GM15510 (cell line): ENCODE data around the gene SPTBN5.

Experiments used
- POLR2A ChIP-seq: IDR thresholded peaks from 3 replicates; pipeline ENCODE4 v1.6.1; 2011; ENCODE audit warnings: borderline replicate concordance; ENCODE audit not compliant: insufficient read length; ENCODE audit errors: extremely low read depth

The SPTBN5 gene

DNA sequence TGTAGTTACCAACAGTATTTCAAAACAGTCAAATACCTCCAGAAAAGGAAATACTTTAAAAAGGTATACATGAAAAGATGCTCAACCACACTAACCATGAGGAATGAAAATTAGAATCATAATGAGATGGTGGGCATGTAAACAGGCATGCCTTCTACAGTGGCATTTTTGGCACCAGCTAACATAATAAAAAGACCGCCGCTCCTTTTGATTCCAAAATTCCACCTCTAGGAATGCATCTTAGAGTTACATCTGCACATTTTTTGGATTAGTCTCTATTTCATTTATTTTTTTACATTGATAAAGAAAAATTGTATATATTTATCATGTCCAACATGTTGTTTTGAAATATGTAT lies 37.0 kb upstream of the SPTBN5 start:
- TF ChIP-seq POLR2A: no peak

- TF ChIP-seq POLR2A: no peak
Observed at GRCh38 chr15:41930221-41930866, 36.5 kb upstream of the SPTBN5 start.

DNA sequence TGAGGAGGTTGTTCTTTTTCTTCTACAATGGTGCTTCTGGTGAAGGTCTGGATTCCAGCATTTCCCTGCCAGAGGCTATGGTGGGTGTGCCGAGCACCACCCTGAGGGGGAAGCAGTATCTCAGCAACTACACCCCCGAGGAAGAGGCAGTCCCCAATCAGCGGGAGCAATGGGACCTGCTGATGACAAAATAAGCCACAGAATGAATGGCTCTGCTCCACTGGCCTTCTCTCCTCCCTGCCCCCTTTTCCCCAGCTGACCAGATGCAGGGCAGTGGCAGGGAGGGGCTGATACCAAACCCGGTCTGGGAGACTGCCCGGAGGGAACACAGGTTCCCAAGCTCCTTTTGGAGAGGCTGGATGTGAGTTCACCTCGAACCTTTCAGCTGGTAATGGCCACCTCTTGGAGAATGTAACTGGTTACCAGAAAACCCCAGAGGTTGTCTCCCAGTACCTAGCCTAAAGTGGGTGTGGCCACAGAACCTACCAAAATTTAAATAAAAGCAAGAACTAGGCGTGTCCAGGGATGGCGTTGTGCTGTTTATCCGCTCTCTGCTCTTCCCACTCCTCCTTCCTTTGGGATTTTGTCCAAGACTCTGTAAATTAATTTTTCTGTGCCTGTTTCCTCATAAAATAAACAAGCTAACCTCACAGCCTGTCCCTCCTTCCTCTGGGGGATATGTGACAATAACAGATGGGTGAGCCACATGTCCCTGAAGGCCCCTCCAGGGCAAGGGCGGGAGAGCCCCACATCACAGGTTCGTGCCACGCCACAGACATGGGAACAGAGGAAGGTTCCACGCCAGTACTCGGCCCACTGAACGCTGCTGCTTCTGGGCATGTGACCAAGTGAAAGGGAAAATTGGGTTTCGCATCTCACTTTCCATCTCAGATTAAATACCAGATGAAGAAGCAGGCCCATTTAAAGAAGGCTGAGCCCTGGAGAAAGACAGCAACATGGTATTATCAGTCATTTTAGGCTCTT lies 35.1 kb upstream of the SPTBN5 start:
- TF ChIP-seq POLR2A: no peak

DNA sequence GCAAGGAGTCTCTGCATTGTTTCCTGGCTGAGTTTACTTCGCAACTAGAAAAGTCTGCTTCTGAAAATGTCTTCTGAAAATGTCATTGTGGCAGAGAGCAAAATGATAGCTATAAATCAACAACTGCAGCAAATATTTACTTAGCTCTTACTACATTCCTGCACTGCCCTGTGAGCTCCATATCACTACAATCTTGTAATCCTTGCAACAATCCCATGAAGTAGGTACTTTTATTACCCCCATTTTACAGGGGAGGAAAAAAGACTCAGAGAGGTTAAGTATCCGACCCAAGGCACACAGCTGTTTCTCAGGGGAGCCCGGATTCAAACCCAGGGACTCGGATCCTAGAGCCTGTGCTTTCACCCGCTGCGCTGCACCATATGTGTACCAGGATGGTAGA lies 34.2 kb upstream of the SPTBN5 start:
- no peak for TF ChIP-seq POLR2A

DNA sequence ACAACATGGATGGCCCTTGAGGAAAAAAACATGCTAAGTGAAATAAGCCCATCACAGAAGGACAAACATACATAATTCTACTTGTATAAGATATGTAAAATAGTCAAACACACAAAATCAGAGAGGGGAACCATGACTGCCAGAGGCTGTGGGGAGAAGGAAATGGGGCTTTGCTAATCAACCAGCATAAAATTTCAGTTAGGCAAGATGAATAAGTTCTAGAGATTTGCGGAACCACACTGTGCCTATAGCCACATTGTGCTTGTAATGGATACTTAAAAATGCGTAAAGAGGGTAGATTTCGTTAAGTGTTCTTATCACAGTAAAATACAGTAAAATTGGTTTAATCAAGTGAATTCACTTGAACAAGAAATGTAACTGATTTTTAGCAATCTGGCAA lies 33.7 kb upstream of the SPTBN5 start:
- no peak for TF ChIP-seq POLR2A

GRCh38 chr15:41926185-41927056 lies 32.6 kb upstream of the SPTBN5 start:
- TF ChIP-seq POLR2A: no peak

DNA sequence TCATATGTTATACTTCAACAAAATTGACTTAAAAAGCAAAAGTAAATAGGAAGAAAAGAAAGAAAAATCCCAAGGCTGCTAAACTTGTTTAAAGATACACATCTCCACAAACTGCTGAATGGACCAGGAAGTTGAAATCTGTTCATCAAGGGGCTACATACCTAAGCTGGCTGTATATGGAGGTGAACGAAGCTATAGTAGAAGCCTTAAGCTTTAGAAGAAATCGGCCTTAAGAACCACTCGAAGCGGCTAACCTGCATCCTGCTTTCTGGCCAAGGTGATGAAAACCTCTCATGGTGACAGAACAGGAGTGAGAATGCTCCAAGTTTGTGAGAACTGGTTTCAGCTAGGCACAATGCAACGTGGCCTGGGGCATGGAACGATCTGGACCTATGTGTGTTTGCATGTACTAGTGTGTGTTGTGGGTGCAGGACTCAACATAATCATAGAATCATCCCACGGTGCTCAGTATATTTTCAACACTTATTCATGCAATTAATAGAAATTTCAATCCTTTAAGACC lies 31.3 kb upstream of the SPTBN5 start:
- TF ChIP-seq POLR2A: no peak

- no peak for TF ChIP-seq POLR2A
Observed at GRCh38 chr15:41923401-41923997, 29.6 kb upstream of the SPTBN5 start.

- TF ChIP-seq POLR2A: no peak
Observed at GRCh38 chr15:41922353-41922752, 28.5 kb upstream of the SPTBN5 start.

DNA sequence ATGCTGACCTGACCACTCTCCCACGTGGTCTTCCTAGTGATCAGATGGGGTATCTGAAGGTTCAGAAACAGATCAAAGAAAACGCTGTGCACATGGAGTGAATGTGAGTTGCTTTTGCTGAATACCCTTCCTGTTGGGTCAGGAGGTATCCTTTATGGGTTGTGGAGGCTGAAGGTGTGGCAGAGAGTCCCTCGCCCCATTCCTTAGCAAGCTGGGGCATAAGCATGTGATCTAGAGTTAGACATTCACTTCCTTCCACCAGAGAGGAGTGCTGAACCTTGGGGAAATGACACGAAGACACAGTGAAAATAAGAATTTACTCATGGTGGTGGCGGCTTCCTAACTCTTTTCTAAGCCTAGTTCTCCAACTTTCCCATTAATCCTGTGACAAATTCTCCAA lies 27.8 kb upstream of the SPTBN5 start:
- no peak for TF ChIP-seq POLR2A

GRCh38 chr15:41921167-41921566 lies 27.3 kb upstream of the SPTBN5 start:
- no peak for TF ChIP-seq POLR2A

DNA sequence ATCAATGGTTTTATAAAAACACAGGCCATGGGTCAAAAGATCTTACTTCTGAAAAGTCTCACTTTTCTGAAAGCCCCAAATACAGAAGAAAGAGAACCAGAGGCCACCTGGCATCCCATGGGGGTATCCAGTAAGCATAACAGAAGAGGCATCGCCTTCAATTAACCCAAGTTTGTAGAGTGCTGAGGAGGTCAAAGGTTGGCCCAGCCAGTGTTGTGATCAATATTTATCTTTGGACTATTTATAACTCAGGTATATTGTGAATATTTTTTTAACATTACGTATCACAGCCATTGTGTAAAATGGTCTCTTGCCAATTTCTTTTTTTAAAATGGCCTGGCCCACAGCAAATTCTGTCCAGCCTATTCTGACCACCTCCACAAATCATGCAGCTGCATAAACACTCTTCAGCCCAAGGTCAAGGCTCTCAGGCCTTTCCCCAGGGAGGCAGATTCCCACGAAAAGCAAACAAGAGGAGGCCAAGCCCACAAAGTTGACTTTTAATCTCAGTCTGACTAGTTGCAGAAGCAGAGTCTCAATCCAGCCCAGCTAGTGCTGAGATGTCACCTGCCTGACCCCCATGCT lies 26.2 kb upstream of the SPTBN5 start:
- TF ChIP-seq POLR2A: no peak

DNA sequence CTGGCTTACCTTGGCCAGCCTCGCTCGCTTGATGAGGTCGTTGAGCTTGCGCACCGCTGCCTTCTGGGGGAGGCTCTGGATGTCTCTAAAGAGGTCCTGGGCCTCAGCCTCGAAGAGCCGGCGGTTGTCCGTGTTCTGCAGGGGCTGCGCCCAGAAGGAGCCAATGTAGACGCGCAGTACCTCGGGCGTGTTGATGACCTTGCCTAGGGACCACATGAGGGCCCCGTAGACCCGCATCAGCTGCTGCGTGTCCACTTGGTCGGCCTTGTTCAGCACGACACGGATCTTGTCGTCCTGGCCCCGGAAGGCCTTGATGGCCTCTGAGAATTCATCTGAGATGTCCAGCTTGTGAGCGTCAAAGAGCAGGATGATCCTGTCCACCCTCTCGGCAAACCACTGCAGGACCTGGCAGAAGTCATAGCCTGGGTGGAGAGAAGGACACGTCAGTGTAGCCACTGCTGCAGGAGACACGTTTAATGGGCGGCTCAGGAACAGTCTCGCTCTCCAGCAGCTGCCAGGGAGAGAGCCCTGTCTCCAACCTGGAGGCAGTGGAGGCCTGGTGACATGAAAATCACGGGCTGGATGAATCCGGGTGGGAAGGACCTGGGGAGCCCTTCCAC lies 25.5 kb upstream of the SPTBN5 start:
- TF ChIP-seq POLR2A: no peak

DNA sequence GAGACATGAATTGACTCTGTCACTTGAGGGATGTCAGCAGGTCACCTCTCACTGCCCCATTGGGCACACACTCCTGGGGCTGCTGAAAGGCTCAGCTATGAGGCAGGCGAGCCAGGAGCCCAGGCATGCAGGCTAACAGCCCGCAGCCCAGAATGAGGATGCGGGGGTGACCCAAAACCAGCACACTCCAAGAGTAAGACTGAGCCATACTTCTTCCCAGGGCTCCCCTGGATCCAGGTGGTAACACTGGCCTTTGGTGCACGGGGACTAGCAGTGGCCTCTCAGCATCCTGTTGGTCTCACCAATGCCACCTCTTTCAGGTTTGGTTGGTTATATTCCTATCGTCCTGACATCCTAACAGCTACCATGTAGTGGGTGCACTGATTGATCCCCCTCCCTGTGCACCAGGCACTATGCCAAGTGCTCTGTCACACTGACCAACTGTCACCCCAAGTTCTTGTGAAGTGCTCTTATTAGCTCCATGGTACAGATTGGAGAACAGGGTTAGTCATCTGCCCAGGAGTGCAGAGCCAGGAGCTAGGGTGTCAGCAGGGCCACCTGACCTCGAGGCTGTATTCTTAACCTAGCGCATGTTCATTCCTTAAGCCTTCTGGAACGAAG lies 24.8 kb upstream of the SPTBN5 start:
- no peak for TF ChIP-seq POLR2A
